Measurements from ENCODE around the gene SOCS7. TPM values are rescaled to one million over a fixed set of nuclear protein-coding genes. Genes with fewer than 3 reads are reported as not detected.

The SOCS7 gene
- total and polyA plus RNA-seq, 2 experiments from 2014 or later = 2.7 to 15.9 TPM

DNA sequence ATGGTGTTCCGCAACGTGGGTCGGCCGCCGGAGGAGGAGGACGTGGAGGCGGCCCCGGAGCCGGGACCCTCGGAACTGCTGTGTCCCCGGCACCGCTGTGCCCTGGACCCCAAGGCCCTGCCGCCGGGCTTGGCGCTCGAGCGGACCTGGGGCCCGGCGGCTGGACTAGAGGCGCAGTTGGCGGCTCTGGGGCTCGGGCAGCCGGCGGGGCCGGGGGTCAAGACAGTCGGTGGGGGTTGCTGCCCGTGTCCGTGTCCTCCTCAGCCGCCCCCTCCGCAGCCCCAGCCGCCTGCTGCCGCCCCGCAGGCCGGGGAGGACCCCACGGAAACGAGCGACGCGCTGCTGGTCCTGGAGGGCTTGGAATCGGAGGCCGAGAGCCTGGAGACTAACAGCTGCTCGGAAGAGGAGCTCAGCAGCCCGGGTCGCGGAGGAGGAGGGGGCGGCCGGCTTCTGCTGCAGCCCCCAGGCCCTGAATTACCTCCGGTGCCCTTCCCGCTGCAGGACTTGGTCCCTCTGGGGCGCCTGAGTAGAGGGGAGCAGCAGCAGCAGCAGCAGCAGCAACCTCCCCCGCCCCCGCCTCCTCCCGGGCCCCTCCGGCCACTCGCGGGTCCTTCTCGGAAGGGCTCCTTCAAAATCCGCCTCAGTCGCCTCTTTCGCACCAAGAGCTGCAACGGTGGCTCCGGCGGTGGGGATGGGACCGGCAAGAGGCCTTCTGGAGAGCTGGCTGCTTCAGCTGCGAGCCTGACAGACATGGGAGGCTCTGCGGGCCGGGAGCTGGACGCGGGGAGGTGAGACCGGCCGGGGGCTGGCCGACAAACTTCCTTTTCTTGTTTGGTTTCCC, 821 bp downstream of the SOCS7 start:
- H2AFZ ChIP-seq = peak overlapping the region; percentile 77
- DNase-seq (ENCODE audit: low spot score) = peak; percentile 34
- no peaks in the 10 kb centered on the region for H3K9me3 ChIP-seq (ENCODE audit: low read depth)
- no peaks in the 10 kb centered on the region for H3K9me2 ChIP-seq (replicated peaks; ENCODE audit: insufficient read depth)
- peak overlapping the region; percentile 84 for H3K27ac ChIP-seq
- H3K79me2 ChIP-seq = peaks cover 54% of the 10 kb centered on the region
- H3K36me3 ChIP-seq (replicated peaks; ENCODE audit: insufficient read depth, low read depth) = no peaks in the 10 kb centered on the region
- no peaks in the 10 kb centered on the region for H3K27me3 ChIP-seq
- 1% methylated on average over 39 of the region's 72 CpGs for WGBS (ENCODE audit: low lambda C conversion rate, missing lambda C conversion rate)
- H3K4me1 ChIP-seq (ENCODE audit: insufficient read depth) = peaks cover 27% of the 10 kb centered on the region
- no peak for TF ChIP-seq EZH2 (IDR thresholded peaks at IDR 0.05; ENCODE audit: borderline replicate concordance)
- peaks cover 33% of the 10 kb centered on the region for H4K20me1 ChIP-seq (ENCODE audit: insufficient read depth, poor library complexity, severe bottlenecking)
- peak overlapping the region; percentile 98 for H3K4me3 ChIP-seq
- peak overlapping the region; percentile 98 for H3K4me2 ChIP-seq

DNA sequence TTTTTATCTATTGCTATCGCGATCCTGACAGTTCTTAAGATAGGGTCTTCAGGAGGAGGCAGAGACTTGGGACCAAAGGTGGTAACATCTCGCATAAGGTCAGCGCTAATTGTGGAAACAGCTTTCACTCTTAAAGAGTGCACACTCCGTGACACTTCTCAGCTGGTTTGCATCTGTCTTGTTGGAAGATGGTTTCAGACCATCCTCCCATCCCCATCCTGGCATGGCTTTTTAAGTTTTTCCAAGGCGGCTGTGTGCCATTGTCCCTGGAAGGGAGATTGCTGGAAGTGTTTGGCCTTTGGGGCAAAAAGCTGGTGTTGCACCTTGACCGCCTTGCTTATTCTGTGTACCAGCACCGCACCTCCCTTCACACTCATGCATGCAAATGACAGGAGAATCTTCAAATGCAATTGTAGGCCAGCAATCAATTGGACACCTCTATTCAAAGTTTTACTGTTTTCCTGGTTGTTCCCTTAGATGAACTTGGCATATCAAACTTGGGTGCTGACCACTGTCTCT, 1.5 kb downstream of the SOCS7 start:
- H3K4me2 ChIP-seq = peak overlapping the region; percentile 98
- no peaks in the 10 kb centered on the region for H3K27me3 ChIP-seq
- TF ChIP-seq, protein P1, sequence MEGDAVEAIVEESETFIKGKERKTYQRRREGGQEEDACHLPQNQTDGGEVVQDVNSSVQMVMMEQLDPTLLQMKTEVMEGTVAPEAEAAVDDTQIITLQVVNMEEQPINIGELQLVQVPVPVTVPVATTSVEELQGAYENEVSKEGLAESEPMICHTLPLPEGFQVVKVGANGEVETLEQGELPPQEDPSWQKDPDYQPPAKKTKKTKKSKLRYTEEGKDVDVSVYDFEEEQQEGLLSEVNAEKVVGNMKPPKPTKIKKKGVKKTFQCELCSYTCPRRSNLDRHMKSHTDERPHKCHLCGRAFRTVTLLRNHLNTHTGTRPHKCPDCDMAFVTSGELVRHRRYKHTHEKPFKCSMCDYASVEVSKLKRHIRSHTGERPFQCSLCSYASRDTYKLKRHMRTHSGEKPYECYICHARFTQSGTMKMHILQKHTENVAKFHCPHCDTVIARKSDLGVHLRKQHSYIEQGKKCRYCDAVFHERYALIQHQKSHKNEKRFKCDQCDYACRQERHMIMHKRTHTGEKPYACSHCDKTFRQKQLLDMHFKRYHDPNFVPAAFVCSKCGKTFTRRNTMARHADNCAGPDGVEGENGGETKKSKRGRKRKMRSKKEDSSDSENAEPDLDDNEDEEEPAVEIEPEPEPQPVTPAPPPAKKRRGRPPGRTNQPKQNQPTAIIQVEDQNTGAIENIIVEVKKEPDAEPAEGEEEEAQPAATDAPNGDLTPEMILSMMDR (IDR thresholded peaks at IDR 0.05; ENCODE audit: poor library complexity) = no peak
- TF ChIP-seq EZH2phosphoT487 (IDR thresholded peaks at IDR 0.05; ENCODE audit: low read depth, severe bottlenecking, unreplicated experiment) (no peak), EZH2 (IDR thresholded peaks at IDR 0.05; ENCODE audit: borderline replicate concordance) (no peak)
- no peak for DNase-seq (ENCODE audit: low spot score)
- peak overlapping the region; percentile 98 for H3K4me3 ChIP-seq
- no peak overlapping the region for H3K27ac ChIP-seq
- peak overlapping the region; percentile 77 for H2AFZ ChIP-seq
- peaks cover 33% of the 10 kb centered on the region for H3K4me1 ChIP-seq (ENCODE audit: insufficient read depth)
- no peaks in the 10 kb centered on the region for H3K9me2 ChIP-seq (replicated peaks; ENCODE audit: insufficient read depth)
- H3K9me3 ChIP-seq (ENCODE audit: low read depth) = no peaks in the 10 kb centered on the region
- H4K20me1 ChIP-seq (ENCODE audit: insufficient read depth, poor library complexity, severe bottlenecking) = peaks cover 38% of the 10 kb centered on the region
- no peaks in the 10 kb centered on the region for H3K36me3 ChIP-seq (replicated peaks; ENCODE audit: insufficient read depth, low read depth)
- WGBS (ENCODE audit: low lambda C conversion rate, missing lambda C conversion rate) = 17% methylated on average over 8 of the region's 8 CpGs
- H3K79me2 ChIP-seq = peaks cover 60% of the 10 kb centered on the region

DNA sequence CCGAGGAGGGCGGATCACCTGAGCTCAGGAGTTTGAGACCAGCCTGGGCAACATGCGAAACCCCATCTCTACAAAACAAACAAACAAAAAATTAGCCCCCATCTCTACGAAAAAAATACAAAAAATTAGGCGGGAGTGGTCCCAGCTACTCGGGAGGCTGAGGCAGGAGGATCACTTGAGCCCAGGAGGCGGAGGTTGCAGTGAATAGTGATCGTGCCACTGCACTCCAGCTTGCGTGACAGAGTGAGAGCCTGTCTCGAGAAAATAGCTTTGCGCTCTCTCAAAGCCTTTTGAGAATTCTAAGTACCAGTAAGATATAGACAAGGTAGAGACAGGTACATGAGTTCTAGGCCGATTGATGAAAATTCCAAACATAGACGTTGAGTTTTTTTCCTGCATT, 2.0 kb downstream of the SOCS7 start:
- DNase-seq (ENCODE audit: low spot score) = no peak
- Histone ChIP-seq H3K4me3 (no peak overlapping the region), H3K9me3 (ENCODE audit: low read depth) (no peaks in the 10 kb centered on the region), H3K79me2 (peaks cover 65% of the 10 kb centered on the region), H3K9me2 (replicated peaks; ENCODE audit: insufficient read depth) (no peaks in the 10 kb centered on the region), H4K20me1 (ENCODE audit: insufficient read depth, poor library complexity, severe bottlenecking) (peaks cover 43% of the 10 kb centered on the region), H3K4me1 (ENCODE audit: insufficient read depth) (peaks cover 39% of the 10 kb centered on the region), H3K27ac (no peak overlapping the region), H3K4me2 (peak overlapping the region; percentile 98), H3K36me3 (replicated peaks; ENCODE audit: insufficient read depth, low read depth) (no peaks in the 10 kb centered on the region), H2AFZ (no peak overlapping the region), H3K27me3 (no peaks in the 10 kb centered on the region)
- TF ChIP-seq, protein P1 (IDR thresholded peaks at IDR 0.05; ENCODE audit: poor library complexity) = no peak
- TF ChIP-seq EZH2 (IDR thresholded peaks at IDR 0.05; ENCODE audit: borderline replicate concordance) = no peak
- TF ChIP-seq EZH2phosphoT487 (IDR thresholded peaks at IDR 0.05; ENCODE audit: low read depth, severe bottlenecking, unreplicated experiment) = no peak
- WGBS (ENCODE audit: low lambda C conversion rate, missing lambda C conversion rate) = 90% methylated on average over 13 of the region's 13 CpGs

DNA sequence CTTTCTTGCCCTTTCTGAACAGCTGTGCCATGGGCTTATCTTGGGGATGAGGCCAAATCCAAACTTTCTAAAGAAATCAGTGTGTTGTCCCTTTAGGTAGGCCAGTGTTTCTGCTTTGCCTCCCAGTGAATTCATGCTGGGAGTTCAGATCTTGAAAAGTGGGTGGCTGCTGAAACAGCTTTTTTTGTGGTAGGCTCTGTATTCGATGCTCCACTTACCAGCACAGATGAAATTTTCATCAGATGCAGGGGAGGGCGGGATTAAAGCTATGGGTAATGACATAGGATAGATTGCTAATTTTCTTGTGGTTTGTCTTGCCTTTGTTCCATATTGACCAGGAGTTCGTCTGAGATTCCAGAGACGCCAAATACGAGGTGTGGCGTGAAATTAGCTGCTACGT, 2.8 kb downstream of the SOCS7 start:
- TF ChIP-seq EZH2 (IDR thresholded peaks at IDR 0.05; ENCODE audit: borderline replicate concordance) (no peak), EZH2phosphoT487 (IDR thresholded peaks at IDR 0.05; ENCODE audit: low read depth, severe bottlenecking, unreplicated experiment) (no peak)
- TF ChIP-seq, protein P1 (IDR thresholded peaks at IDR 0.05; ENCODE audit: poor library complexity) = no peak
- H3K27ac ChIP-seq = no peak overlapping the region
- peak overlapping the region; percentile 98 for H3K4me2 ChIP-seq
- peaks cover 45% of the 10 kb centered on the region for H3K4me1 ChIP-seq (ENCODE audit: insufficient read depth)
- WGBS (ENCODE audit: low lambda C conversion rate, missing lambda C conversion rate) = 91% methylated on average over 7 of the region's 7 CpGs
- no peak overlapping the region for H3K4me3 ChIP-seq
- no peaks in the 10 kb centered on the region for H3K9me2 ChIP-seq (replicated peaks; ENCODE audit: insufficient read depth)
- no peaks in the 10 kb centered on the region for H3K9me3 ChIP-seq (ENCODE audit: low read depth)
- peaks cover 44% of the 10 kb centered on the region for H4K20me1 ChIP-seq (ENCODE audit: insufficient read depth, poor library complexity, severe bottlenecking)
- no peaks in the 10 kb centered on the region for H3K27me3 ChIP-seq
- no peaks in the 10 kb centered on the region for H3K36me3 ChIP-seq (replicated peaks; ENCODE audit: insufficient read depth, low read depth)
- DNase-seq (ENCODE audit: low spot score) = no peak
- H3K79me2 ChIP-seq = peaks cover 73% of the 10 kb centered on the region
- H2AFZ ChIP-seq = no peak overlapping the region

All from hepatocyte (in vitro differentiated cells).